ENCODE data around the gene C5orf15.

The C5orf15 gene

GRCh38 chr5:133926489-133927299, 41.7 kb downstream of the C5orf15 start:
- no peak overlapping the region for H3K4me3 ChIP-seq
- no peaks in the 10 kb centered on the region for H3K27me3 ChIP-seq
- peak overlapping the region in 1 of 2 donors; percentile 2 for H3K27ac ChIP-seq
- H3K36me3 ChIP-seq, result no peaks in the 10 kb centered on the region
- H3K4me1 ChIP-seq, result peaks cover 0 to 23% (median 10%) of the 10 kb centered on the region in 4 donors
- DNase-seq, result no peak
- TF ChIP-seq CTCF (IDR thresholded peaks at IDR 0.05), result no peak
- H3K9me3 ChIP-seq, result no peaks in the 10 kb centered on the region
- intact Hi-C loops (cut with DNase I; ENCODE audit: low total_unique reads), result no loop called here

- Histone ChIP-seq H3K27ac (no peak overlapping the region), H3K36me3 (no peaks in the 10 kb centered on the region), H3K4me3 (no peak overlapping the region), H3K27me3 (no peaks in the 10 kb centered on the region), H3K9me3 (no peaks in the 10 kb centered on the region), H3K4me1 (peaks cover 0 to 22% (median 10%) of the 10 kb centered on the region in 4 donors)
- no peak for DNase-seq
- no peak for TF ChIP-seq CTCF (IDR thresholded peaks at IDR 0.05)
- intact Hi-C loops (cut with DNase I; ENCODE audit: low total_unique reads), result no loop called here
Measured at GRCh38 chr5:133925866-133926488, 42.4 kb downstream of the C5orf15 start.

- intact Hi-C loops (cut with DNase I; ENCODE audit: low total_unique reads), result no loop called here
- no peaks in the 10 kb centered on the region for H3K36me3 ChIP-seq
- no peaks in the 10 kb centered on the region for H3K9me3 ChIP-seq
- no peak overlapping the region for H3K4me3 ChIP-seq
- TF ChIP-seq CTCF (IDR thresholded peaks at IDR 0.05), result no peak
- H3K27me3 ChIP-seq, result no peaks in the 10 kb centered on the region
- no peak overlapping the region for H3K27ac ChIP-seq
- peaks cover 0 to 15% (median 6%) of the 10 kb centered on the region in 4 donors for H3K4me1 ChIP-seq
- DNase-seq, result no peak
Measured at GRCh38 chr5:133925269-133925668, 43.2 kb downstream of the C5orf15 start.

GRCh38 chr5:133924221-133924920, 44.1 kb downstream of the C5orf15 start:
- intact Hi-C loops (cut with DNase I; ENCODE audit: low total_unique reads), result no loop called here
- Histone ChIP-seq H3K36me3 (no peaks in the 10 kb centered on the region), H3K27ac (no peak overlapping the region), H3K9me3 (no peaks in the 10 kb centered on the region), H3K4me1 (peaks cover 0 to 6% (median 0%) of the 10 kb centered on the region in 4 donors), H3K4me3 (no peak overlapping the region), H3K27me3 (no peaks in the 10 kb centered on the region)
- TF ChIP-seq CTCF (IDR thresholded peaks at IDR 0.05), result no peak
- no peak for DNase-seq

GRCh38 chr5:133921979-133922378, 46.4 kb downstream of the C5orf15 start:
- DNase-seq, result no peak
- H3K27ac ChIP-seq, result no peak overlapping the region
- peaks cover 0 to 3% of the 10 kb centered on the region in 2 donors for H3K27me3 ChIP-seq
- no peak for TF ChIP-seq CTCF (IDR thresholded peaks at IDR 0.05)
- peaks cover 0 to under 1% (median 0%) of the 10 kb centered on the region in 4 donors for H3K4me1 ChIP-seq
- no peaks in the 10 kb centered on the region for H3K9me3 ChIP-seq
- no peak overlapping the region for H3K4me3 ChIP-seq
- no peaks in the 10 kb centered on the region for H3K36me3 ChIP-seq
- intact Hi-C loops (cut with DNase I; ENCODE audit: low total_unique reads), result no loop called here
